Gastrocnemius medialis (tissue), 4 donors: ENCODE results near the gene GADD45B.

Source experiments
- CTCF ChIP-seq, 5 experiments: fragments of 450-650 bp in 3 of 5; fragments of 200-600 bp in 2 of 5; sonication (generic) in 2 of 5; IDR thresholded peaks in 4 of 5; conservative IDR thresholded peaks in 1 of 5; 1 replicate in 4 of 5; 2 replicates in 1 of 5; pipeline ENCODE4 v1.5.1; 2016 to 2019; ENCODE audit warnings: antibody characterized with exemption in 5 of 5, mild to moderate bottlenecking in 3 of 5, moderate library complexity in 3 of 5
- POLR2A ChIP-seq, 2 donors: fragments of 450-650 bp; IDR thresholded peaks; one replicate each; pipeline ENCODE4 v1.6.1; 2017; ENCODE audit warnings: antibody characterized with exemption in 2 of 2, mild to moderate bottlenecking in 2 of 2, moderate library complexity in 2 of 2

GRCh38 chr19:2455851-2456570, 19.9 kb upstream of the GADD45B start:
- no peak for TF ChIP-seq CTCF (IDR thresholded peaks at IDR 0.05 in 4 of 5, conservative IDR thresholded peaks at IDR 0.05 in 1 of 5)
- TF ChIP-seq POLR2A (IDR thresholded peaks at IDR 0.05): no peak
